ENCODE results near the gene NRL. TPM values are rescaled to one million over a fixed set of nuclear protein-coding genes. Genes with fewer than 3 reads are reported as not detected.

Gene NRL
- polyA plus RNA-seq, 2 of the 4 experiments (the other 2 are of a cell fraction): 0.93 to 0.97 TPM

- 0% methylated on average over 7 of the region's 75 CpGs for WGBS (ENCODE audit: missing lambda C conversion rate)
- TF ChIP-seq, protein P1, sequence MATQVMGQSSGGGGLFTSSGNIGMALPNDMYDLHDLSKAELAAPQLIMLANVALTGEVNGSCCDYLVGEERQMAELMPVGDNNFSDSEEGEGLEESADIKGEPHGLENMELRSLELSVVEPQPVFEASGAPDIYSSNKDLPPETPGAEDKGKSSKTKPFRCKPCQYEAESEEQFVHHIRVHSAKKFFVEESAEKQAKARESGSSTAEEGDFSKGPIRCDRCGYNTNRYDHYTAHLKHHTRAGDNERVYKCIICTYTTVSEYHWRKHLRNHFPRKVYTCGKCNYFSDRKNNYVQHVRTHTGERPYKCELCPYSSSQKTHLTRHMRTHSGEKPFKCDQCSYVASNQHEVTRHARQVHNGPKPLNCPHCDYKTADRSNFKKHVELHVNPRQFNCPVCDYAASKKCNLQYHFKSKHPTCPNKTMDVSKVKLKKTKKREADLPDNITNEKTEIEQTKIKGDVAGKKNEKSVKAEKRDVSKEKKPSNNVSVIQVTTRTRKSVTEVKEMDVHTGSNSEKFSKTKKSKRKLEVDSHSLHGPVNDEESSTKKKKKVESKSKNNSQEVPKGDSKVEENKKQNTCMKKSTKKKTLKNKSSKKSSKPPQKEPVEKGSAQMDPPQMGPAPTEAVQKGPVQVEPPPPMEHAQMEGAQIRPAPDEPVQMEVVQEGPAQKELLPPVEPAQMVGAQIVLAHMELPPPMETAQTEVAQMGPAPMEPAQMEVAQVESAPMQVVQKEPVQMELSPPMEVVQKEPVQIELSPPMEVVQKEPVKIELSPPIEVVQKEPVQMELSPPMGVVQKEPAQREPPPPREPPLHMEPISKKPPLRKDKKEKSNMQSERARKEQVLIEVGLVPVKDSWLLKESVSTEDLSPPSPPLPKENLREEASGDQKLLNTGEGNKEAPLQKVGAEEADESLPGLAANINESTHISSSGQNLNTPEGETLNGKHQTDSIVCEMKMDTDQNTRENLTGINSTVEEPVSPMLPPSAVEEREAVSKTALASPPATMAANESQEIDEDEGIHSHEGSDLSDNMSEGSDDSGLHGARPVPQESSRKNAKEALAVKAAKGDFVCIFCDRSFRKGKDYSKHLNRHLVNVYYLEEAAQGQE (IDR thresholded peaks at IDR 0.05): peak; percentile 47; the same call in 1 of the 2 replicates
- TF ChIP-seq POLR2A (IDR thresholded peaks at IDR 0.05; ENCODE audit: low read length): peak; percentile 41
- no peak for TF ChIP-seq CBX2 (IDR thresholded peaks at IDR 0.05; ENCODE audit: borderline replicate concordance, low read depth)
- no peak for TF ChIP-seq EP300 (IDR thresholded peaks at IDR 0.05)
- peak; percentile 51 for TF ChIP-seq PHF8 (IDR thresholded peaks at IDR 0.05; ENCODE audit: borderline replicate concordance, low read depth)
- no peak for TF ChIP-seq KDM5A (IDR thresholded peaks at IDR 0.05)
- TF ChIP-seq JUNB (IDR thresholded peaks at IDR 0.05): no peak
- TF ChIP-seq CHD2 (IDR thresholded peaks at IDR 0.05; ENCODE audit: low read length, partially characterized antibody): peak; percentile 45
- TF ChIP-seq JUN (IDR thresholded peaks at IDR 0.05): peak in 1 of 2 experiments; percentile 49; a peak in 2 of 5 replicates
- Histone ChIP-seq H3K9me3 (no peaks in the 10 kb centered on the region), H3K4me1 (peaks cover 32% of the 10 kb centered on the region), H3K27ac (peak within 1 kb of the TSS; percentile 96 to 98), H3K4me3 (peak within 1 kb of the TSS; percentile 88), H3K4me2 (peak within 1 kb of the TSS; percentile 98)
- peak; percentile 82 to 92 for ATAC-seq
- DNase-seq (ENCODE audit: low read depth in 1 of 2, low spot score in 1 of 2): peak; percentile 81 to 86
- POLR2A ChIA-PET: interaction anchor here (0.6 to 5.2 kb wide), 11 partner anchors 9 to 357 kb away, joined by 3 to 48 read pairs (median 6); partner anchors contain the start of genes CHMP4A, DCAF11, IRF9 and NRL
- no peak for FAIRE-seq
- CTCF ChIA-PET: interaction anchor here (0.5 to 5.4 kb wide), 14 partner anchors 8 to 82 kb away, joined by 3 to 47 read pairs (median 4); partner anchors contain the start of genes IRF9 and RNF31
Observed at GRCh38 chr14:24135834-24136683, 21.3 kb upstream of the NRL start, which contains the start of gene PSME1. Gene PSME1 (plus strand): TSS chr14:24136194. CDS start chr14:24136263, 69 bp downstream.

DNA sequence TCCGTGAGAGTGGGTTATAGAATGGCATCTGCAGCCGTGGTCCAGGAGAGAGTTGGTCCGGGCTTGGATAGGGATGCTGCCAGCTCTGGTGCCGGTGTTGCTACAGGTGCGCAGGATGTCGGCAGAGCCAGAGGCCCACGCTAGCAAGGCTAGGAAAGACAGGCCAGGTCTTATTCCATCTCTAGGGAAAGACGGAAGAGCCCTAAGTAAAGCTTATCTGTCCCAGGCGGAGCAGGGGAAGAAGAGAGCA is 20.8 kb upstream of the NRL start:
- WGBS (ENCODE audit: missing lambda C conversion rate): 22% methylated on average over 9 of the region's 9 CpGs
- peak; percentile 11; the same call in 1 of the 2 replicates for TF ChIP-seq PHF8 (IDR thresholded peaks at IDR 0.05; ENCODE audit: borderline replicate concordance, low read depth)
- no peak for TF ChIP-seq POLR2A (IDR thresholded peaks at IDR 0.05; ENCODE audit: low read length)
- Histone ChIP-seq H3K4me3 (peak overlapping the region; percentile 88), H3K4me2 (peak overlapping the region; percentile 98), H3K9me3 (no peaks in the 10 kb centered on the region), H3K4me1 (peaks cover 32% of the 10 kb centered on the region), H3K27ac (peak overlapping the region; percentile 96 to 98)
- no peak for FAIRE-seq
- ChIA-PET POLR2A (interaction anchor here (1.0 to 5.2 kb wide), 10 partner anchors 9 to 135 kb away, joined by 3 to 48 read pairs (median 6); partner anchors contain the start of genes CHMP4A, DCAF11, IRF9 and NRL), CTCF (interaction anchor here (0.5 to 5.4 kb wide), 13 partner anchors 9 to 82 kb away, joined by 3 to 47 read pairs (median 4); partner anchors contain the start of genes IRF9 and RNF31)
- no peak for DNase-seq (ENCODE audit: low read depth in 1 of 2, low spot score in 1 of 2)
- ATAC-seq: no peak; a peak in 1 of 6 replicates

- CTCF ChIA-PET: interaction anchor here (0.6 to 2.4 kb wide), 9 partner anchors 14 to 575 kb away, joined by 3 to 13 read pairs (median 4); partner anchors contain the start of gene IRF9
- POLR2A ChIA-PET: interaction anchor here (1.7 to 5.2 kb wide), 2 partner anchors 8 to 19 kb away, joined by 4 to 48 read pairs; partner anchors contain the start of genes DCAF11, EMC9 and NRL
- no peak for FAIRE-seq
- ATAC-seq: no peak
- WGBS (ENCODE audit: missing lambda C conversion rate): 92% methylated on average over 1 of the region's 1 CpG
- Histone ChIP-seq H3K27ac (no peak overlapping the region), H3K4me1 (peaks cover 20% of the 10 kb centered on the region; the same call in 2 of the 3 replicates), H3K4me2 (no peak overlapping the region), H3K9me3 (no peaks in the 10 kb centered on the region), H3K4me3 (no peak overlapping the region)
- no peak for TF ChIP-seq GATA3 (IDR thresholded peaks at IDR 0.05; ENCODE audit: borderline replicate concordance)
- TF ChIP-seq MAFK (IDR thresholded peaks at IDR 0.05; ENCODE audit: partially characterized antibody): no peak
- no peak for TF ChIP-seq CBX8 (IDR thresholded peaks at IDR 0.05)
- TF ChIP-seq PBX3 (IDR thresholded peaks at IDR 0.05): no peak
- no peak for TF ChIP-seq ZNF302 (CRISPR knock-in tag; IDR thresholded peaks at IDR 0.05)
- TF ChIP-seq, protein P2, sequence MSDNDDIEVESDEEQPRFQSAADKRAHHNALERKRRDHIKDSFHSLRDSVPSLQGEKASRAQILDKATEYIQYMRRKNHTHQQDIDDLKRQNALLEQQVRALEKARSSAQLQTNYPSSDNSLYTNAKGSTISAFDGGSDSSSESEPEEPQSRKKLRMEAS (IDR thresholded peaks at IDR 0.05): no peak
- TF ChIP-seq BHLHE40 (IDR thresholded peaks at IDR 0.05; ENCODE audit: low read depth, low read length): no peak
- TF ChIP-seq KDM1A (IDR thresholded peaks at IDR 0.05; ENCODE audit: low read depth): no peak; the same call in 1 of the 2 replicates
- TF ChIP-seq, protein P3, sequence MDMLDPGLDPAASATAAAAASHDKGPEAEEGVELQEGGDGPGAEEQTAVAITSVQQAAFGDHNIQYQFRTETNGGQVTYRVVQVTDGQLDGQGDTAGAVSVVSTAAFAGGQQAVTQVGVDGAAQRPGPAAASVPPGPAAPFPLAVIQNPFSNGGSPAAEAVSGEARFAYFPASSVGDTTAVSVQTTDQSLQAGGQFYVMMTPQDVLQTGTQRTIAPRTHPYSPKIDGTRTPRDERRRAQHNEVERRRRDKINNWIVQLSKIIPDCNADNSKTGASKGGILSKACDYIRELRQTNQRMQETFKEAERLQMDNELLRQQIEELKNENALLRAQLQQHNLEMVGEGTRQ (IDR thresholded peaks at IDR 0.05): no peak
- no peak for TF ChIP-seq ZFP36 (IDR thresholded peaks at IDR 0.05; ENCODE audit: borderline replicate concordance, partially characterized antibody)
- TF ChIP-seq EHF (CRISPR knock-in tag; IDR thresholded peaks at IDR 0.05): no peak
- no peak for TF ChIP-seq HOXB13 (CRISPR knock-in tag; IDR thresholded peaks at IDR 0.05; ENCODE audit: low read depth)
- no peak for TF ChIP-seq CHD2 (IDR thresholded peaks at IDR 0.05; ENCODE audit: low read length, partially characterized antibody)
- no peak for TF ChIP-seq KDM5A (IDR thresholded peaks at IDR 0.05)
- no peak for TF ChIP-seq SMC3 (IDR thresholded peaks at IDR 0.05)
- TF ChIP-seq CBX2 (IDR thresholded peaks at IDR 0.05; ENCODE audit: borderline replicate concordance, low read depth): no peak
- no peak for TF ChIP-seq HDAC2 (IDR thresholded peaks at IDR 0.05)
- TF ChIP-seq EP300 (IDR thresholded peaks at IDR 0.05): no peak
- DNase-seq (ENCODE audit: low read depth in 1 of 2, low spot score in 1 of 2): no peak
Observed at GRCh38 chr14:24133735-24134134, 19.0 kb upstream of the NRL start.
